ENCODE measurements around the gene ESR2.

- TF ChIP-seq EP300 (IDR thresholded peaks at IDR 0.05; ENCODE audit: borderline replicate concordance in 1 of 2, low read depth in 2 of 2, low read length in 2 of 2) (no peak), SP1 (IDR thresholded peaks at IDR 0.05; ENCODE audit: low read depth, low read length) (no peak), CTCF (IDR thresholded peaks at IDR 0.05; ENCODE audit: control extremely low read depth in 1 of 3, insufficient read depth in 1 of 3, low read depth in 1 of 3, low read length in 3 of 3) (no peak), RFX5 (IDR thresholded peaks at IDR 0.05; ENCODE audit: borderline replicate concordance, low read depth, low read length) (no peak), SIN3A (conservative IDR thresholded peaks at IDR 0.05 in 1 of 2, IDR thresholded peaks at IDR 0.05 in 1 of 2; ENCODE audit: low read depth in 1 of 2, low read length in 2 of 2) (no peak), POLR2AphosphoS5 (IDR thresholded peaks at IDR 0.05; ENCODE audit: low read depth, low read length) (no peak), RAD21 (IDR thresholded peaks at IDR 0.05 in 1 of 2, conservative IDR thresholded peaks at IDR 0.05 in 1 of 2; ENCODE audit: low read depth in 2 of 2, low read length in 2 of 2) (no peak), SIRT6 (IDR thresholded peaks at IDR 0.05; ENCODE audit: low read length) (no peak)
Measured at GRCh38 chr14:64227856-64228255, 66.3 kb downstream of the ESR2 start.
